ENCODE results near the gene LRRC56. TPM values are rescaled to one million over a fixed set of nuclear protein-coding genes. Genes with fewer than 3 reads are reported as not detected.

Gene LRRC56
- total RNA-seq, 1 donor from 2014 or later = 0.26 TPM

- no peak for TF ChIP-seq CTCF (IDR thresholded peaks at IDR 0.05; ENCODE audit: insufficient read depth, low read length, severe bottlenecking)
- no peaks in the 10 kb centered on the region for H3K27me3 ChIP-seq (ENCODE audit: control insufficient read depth, insufficient read depth, low read length)
- DNase-seq (ENCODE audit: low read depth) = peak; percentile 58
- peaks cover 27% of the 10 kb centered on the region for H3K36me3 ChIP-seq (ENCODE audit: control insufficient read depth, insufficient read depth, low read length)
- no peak for FAIRE-seq
- peak overlapping the region; percentile 58 for H3K4me3 ChIP-seq (ENCODE audit: low read depth, low read length)
These were observed 33.0 kb upstream of the LRRC56 start for GRCh38 chr11:504053-504993.

- no peak for FAIRE-seq
- Histone ChIP-seq H3K4me3 (ENCODE audit: low read depth, low read length) (peak overlapping the region; percentile 58), H3K27me3 (ENCODE audit: control insufficient read depth, insufficient read depth, low read length) (no peaks in the 10 kb centered on the region), H3K36me3 (ENCODE audit: control insufficient read depth, insufficient read depth, low read length) (peaks cover 23% of the 10 kb centered on the region)
- TF ChIP-seq CTCF (IDR thresholded peaks at IDR 0.05; ENCODE audit: insufficient read depth, low read length, severe bottlenecking) = no peak
- no peak for DNase-seq (ENCODE audit: low read depth)
These were observed 32.4 kb upstream of the LRRC56 start for GRCh38 chr11:504994-505344.

GRCh38 chr11:506238-506994 is 30.9 kb upstream of the LRRC56 start:
- DNase-seq (ENCODE audit: low read depth) = peak; percentile 89
- H3K27me3 ChIP-seq (ENCODE audit: control insufficient read depth, insufficient read depth, low read length) = no peaks in the 10 kb centered on the region
- TF ChIP-seq CTCF (IDR thresholded peaks at IDR 0.05; ENCODE audit: insufficient read depth, low read length, severe bottlenecking) = no peak
- peaks cover 17% of the 10 kb centered on the region for H3K36me3 ChIP-seq (ENCODE audit: control insufficient read depth, insufficient read depth, low read length)
- FAIRE-seq = no peak
- peak overlapping the region; percentile 85 for H3K4me3 ChIP-seq (ENCODE audit: low read depth, low read length)

- FAIRE-seq (no peak), DNase-seq (ENCODE audit: low read depth) (peak; percentile 82)
- no peak for TF ChIP-seq CTCF (IDR thresholded peaks at IDR 0.05; ENCODE audit: insufficient read depth, low read length, severe bottlenecking)
- no peaks in the 10 kb centered on the region for H3K27me3 ChIP-seq (ENCODE audit: control insufficient read depth, insufficient read depth, low read length)
- H3K4me3 ChIP-seq (ENCODE audit: low read depth, low read length) = peak within 1 kb of the TSS; percentile 85
- peaks cover 12% of the 10 kb centered on the region for H3K36me3 ChIP-seq (ENCODE audit: control insufficient read depth, insufficient read depth, low read length)
These were observed 30.2 kb upstream of the LRRC56 start, which contains the start of gene RNH1 for GRCh38 chr11:506995-507726. Gene RNH1, minus strand, starts transcription at chr11:507242. Its CDS starts 5,080 bp downstream, at chr11:502162.

- no peaks in the 10 kb centered on the region for H3K27me3 ChIP-seq (ENCODE audit: control insufficient read depth, insufficient read depth, low read length)
- H3K36me3 ChIP-seq (ENCODE audit: control insufficient read depth, insufficient read depth, low read length) = peaks cover 9% of the 10 kb centered on the region
- peak overlapping the region; percentile 71 for H3K4me3 ChIP-seq (ENCODE audit: low read depth, low read length)
- DNase-seq (ENCODE audit: low read depth) (no peak), FAIRE-seq (no peak)
- no peak for TF ChIP-seq CTCF (IDR thresholded peaks at IDR 0.05; ENCODE audit: insufficient read depth, low read length, severe bottlenecking)
These were observed 29.4 kb upstream of the LRRC56 start for GRCh38 chr11:507727-508515.

All from bronchial epithelial cell (primary cell).